Left lung (tissue), 10 donors: ENCODE measurements around the gene BUD23. TPM values are rescaled to one million over a fixed set of nuclear protein-coding genes. Genes with fewer than 3 reads are reported as not detected.

ENCODE experiments used
- ATAC-seq: fragments of 200-7000 bp; cut with Tn5 transposase; one replicate; pipeline ENCODE4 v1.9.1; 2020; ENCODE audit warnings: moderate library complexity
- DNase-seq, 4 donors: peaks; one replicate each; pipeline ENCODE4 v3.0.0-alpha.2; 2013 to 2020
- H3K27ac ChIP-seq, 2 donors: fragments of 200-600 bp; sonication (generic) in 1 of 2; one replicate each; pipeline versions ENCODE4 v1.5.0 to v1.8.0; 2020 to 2021
- H3K27me3 ChIP-seq, 2 donors: fragments of 200-600 bp; sonication (generic) in 1 of 2; one replicate each; pipeline versions ENCODE4 v1.5.0 to v1.8.0; 2020 to 2021
- H3K36me3 ChIP-seq, 2 donors: fragments of 200-600 bp; sonication (generic) in 1 of 2; one replicate each; pipeline versions ENCODE4 v1.5.0 to v1.8.0; 2020 to 2021
- H3K4me1 ChIP-seq, 2 donors: fragments of 200-600 bp; one replicate each; pipeline ENCODE4 v1.8.0; 2021
- H3K4me3 ChIP-seq, 2 donors: fragments of 200-600 bp; sonication (generic) in 1 of 2; one replicate each; pipeline versions ENCODE4 v1.5.0 to v1.8.0; 2020 to 2021; ENCODE audit warnings: mild to moderate bottlenecking in 1 of 2
- H3K9me3 ChIP-seq, 2 donors: fragments of 200-600 bp; sonication (generic) in 1 of 2; one replicate each; pipeline versions ENCODE4 v1.5.0 to v1.8.0; 2020 to 2021
- intact Hi-C, 2 donors: fragments of 100-400 bp; cut with DNase I; formaldehyde crosslinking; loops; one replicate each; pipeline versions ENCODE4 v1.11.2 to v1.14.2; 2022
- polyA plus RNA-seq, 6 donors: library from polyadenylated mRNA; unstranded; fragments of 120-200 nt; gene quantifications; one replicate each; pipeline ENCODE4 v1.2.1, GENCODE V29; 2013; ENCODE audit not compliant: insufficient read length in 6 of 6
- total RNA-seq, 2 donors: library from RNA; stranded (reverse); fragmentation: NEBNext Ultra II Directional; extraction: Animal tissue kit (Norgen Biotek cat#: 25700); gene quantifications; one replicate each; pipeline ENCODE4 v1.2.1, GENCODE V29; 2021
- TF ChIP-seq, protein P1 (sequence below), 2 donors: fragments of 200-600 bp; sonication (generic) in 1 of 2; IDR thresholded peaks; one replicate each; pipeline versions ENCODE4 v1.5.0 to v1.8.0; 2021; ENCODE audit warnings: antibody characterized with exemption in 2 of 2
- donor health status: DM: no; HTN: yes; CAD: no.
- donor health status: DM: no; HTN: no; CAD: no.

The BUD23 gene
- total and polyA plus RNA-seq, 8 donors: 44.6 to 95.0 (median 77.8) TPM

DNA sequence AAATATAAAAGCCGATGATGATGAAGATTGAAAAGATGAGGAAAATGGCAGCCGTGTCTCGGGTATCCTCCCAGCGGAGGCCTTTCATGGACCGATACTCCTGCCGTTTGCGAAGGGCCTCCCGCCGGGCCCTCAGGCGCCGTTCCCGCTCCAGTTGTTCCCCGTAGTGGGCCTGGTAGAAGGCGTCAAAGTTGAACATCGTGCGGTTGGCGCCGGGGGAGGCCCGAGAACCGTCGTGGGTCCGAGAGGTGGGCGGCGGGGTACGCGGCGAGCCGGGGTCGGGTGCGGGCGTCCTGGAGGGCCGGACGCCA is 697 bp upstream of the BUD23 start:
- peaks cover 21 to 36% of the 10 kb centered on the region in 2 donors for H3K4me1 ChIP-seq
- TF ChIP-seq, protein P1, sequence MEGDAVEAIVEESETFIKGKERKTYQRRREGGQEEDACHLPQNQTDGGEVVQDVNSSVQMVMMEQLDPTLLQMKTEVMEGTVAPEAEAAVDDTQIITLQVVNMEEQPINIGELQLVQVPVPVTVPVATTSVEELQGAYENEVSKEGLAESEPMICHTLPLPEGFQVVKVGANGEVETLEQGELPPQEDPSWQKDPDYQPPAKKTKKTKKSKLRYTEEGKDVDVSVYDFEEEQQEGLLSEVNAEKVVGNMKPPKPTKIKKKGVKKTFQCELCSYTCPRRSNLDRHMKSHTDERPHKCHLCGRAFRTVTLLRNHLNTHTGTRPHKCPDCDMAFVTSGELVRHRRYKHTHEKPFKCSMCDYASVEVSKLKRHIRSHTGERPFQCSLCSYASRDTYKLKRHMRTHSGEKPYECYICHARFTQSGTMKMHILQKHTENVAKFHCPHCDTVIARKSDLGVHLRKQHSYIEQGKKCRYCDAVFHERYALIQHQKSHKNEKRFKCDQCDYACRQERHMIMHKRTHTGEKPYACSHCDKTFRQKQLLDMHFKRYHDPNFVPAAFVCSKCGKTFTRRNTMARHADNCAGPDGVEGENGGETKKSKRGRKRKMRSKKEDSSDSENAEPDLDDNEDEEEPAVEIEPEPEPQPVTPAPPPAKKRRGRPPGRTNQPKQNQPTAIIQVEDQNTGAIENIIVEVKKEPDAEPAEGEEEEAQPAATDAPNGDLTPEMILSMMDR (IDR thresholded peaks at IDR 0.05): no peak
- H3K4me3 ChIP-seq: peak overlapping the region; percentile 86 to 99
- intact Hi-C loops: no loop called here
- H3K27ac ChIP-seq: peak overlapping the region; percentile 79 to 84
- peaks cover 0 to 23% of the 10 kb centered on the region in 2 donors for H3K36me3 ChIP-seq
- H3K9me3 ChIP-seq: no peaks in the 10 kb centered on the region
- ATAC-seq (peak; percentile 1), DNase-seq (peak in 1 of 4 donors; percentile 84)
- no peaks in the 10 kb centered on the region for H3K27me3 ChIP-seq

DNA sequence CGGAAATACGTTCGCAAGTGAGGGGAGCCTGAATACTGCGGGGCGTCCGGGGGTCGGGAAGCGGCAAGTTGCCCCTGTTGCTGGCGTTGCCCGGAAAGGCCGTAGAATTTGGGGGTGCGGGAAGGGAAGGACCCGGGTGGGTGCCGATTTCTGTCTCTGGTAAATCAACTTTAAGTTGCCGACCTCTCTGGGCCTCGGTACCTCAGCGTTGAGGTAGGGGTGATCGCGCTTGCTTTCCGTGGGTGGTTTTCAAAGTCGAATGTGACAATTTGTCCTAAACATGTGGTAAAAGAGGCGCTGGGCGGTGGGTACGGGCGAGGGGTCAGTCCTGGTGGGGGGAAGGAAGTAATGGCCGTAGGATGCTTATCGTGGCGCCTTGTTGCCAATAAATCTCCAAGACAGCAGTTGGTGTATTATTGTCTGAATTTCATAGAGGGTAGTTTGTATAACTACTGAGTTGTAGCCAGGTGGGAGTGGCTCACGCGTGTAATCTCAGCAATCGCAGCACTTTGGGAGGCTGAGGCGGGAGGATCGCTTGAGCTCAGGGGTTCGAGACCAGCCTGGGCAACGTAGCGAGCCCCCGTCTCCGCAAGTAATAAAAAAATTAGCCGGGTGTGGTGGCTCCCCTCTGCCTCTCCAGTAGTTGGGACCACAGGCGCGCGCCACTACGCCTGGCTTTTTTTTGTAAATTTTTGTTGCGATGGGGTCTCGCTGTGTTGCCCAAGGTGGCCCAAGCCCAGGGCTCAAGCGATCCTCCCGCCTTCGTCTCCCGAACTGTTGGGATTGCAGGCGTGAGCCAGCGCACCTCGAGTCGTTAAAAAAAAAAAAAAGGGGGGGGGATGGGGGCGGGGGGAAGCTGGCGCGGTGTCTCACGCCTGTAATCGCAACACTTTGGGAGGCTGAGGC is 644 bp downstream of the BUD23 start:
- DNase-seq (no peak), ATAC-seq (peak; percentile 1)
- intact Hi-C loops: no loop called here
- H3K9me3 ChIP-seq: no peaks in the 10 kb centered on the region
- H3K36me3 ChIP-seq: peaks cover 0 to 25% of the 10 kb centered on the region in 2 donors
- H3K4me1 ChIP-seq: peaks cover 21 to 36% of the 10 kb centered on the region in 2 donors
- peak overlapping the region; percentile 33 to 84 for H3K27ac ChIP-seq
- H3K27me3 ChIP-seq: no peaks in the 10 kb centered on the region
- peak overlapping the region; percentile 86 to 99 for H3K4me3 ChIP-seq
- TF ChIP-seq, protein P1 (IDR thresholded peaks at IDR 0.05): no peak

DNA sequence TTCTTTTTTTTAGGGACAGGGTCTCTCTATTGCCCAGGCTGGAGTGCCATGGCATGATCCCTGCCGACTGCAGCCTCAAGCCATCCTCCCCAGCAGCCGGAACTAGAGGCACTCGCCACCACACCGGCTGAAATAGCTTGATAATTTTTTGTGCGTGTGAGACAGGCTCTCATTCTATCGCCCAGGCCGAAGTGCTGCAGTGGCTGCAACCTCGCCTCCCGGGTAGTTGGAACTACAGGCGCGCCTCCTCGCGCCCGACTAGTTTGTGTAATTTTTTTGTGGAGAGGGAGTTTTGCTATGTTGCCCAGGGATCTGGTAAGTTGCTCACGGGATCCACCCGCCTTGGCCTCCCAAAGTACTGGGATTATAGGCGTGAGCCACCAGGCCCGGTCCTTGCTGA is 1.9 kb downstream of the BUD23 start:
- H3K9me3 ChIP-seq: no peaks in the 10 kb centered on the region
- intact Hi-C loops: no loop called here
- H3K27ac ChIP-seq: no peak overlapping the region
- H3K4me3 ChIP-seq: no peak overlapping the region
- DNase-seq (no peak), ATAC-seq (no peak)
- peaks cover 21 to 35% of the 10 kb centered on the region in 2 donors for H3K4me1 ChIP-seq
- peaks cover 0 to 38% of the 10 kb centered on the region in 2 donors for H3K36me3 ChIP-seq
- no peaks in the 10 kb centered on the region for H3K27me3 ChIP-seq
- TF ChIP-seq, protein P1 (IDR thresholded peaks at IDR 0.05): no peak

DNA sequence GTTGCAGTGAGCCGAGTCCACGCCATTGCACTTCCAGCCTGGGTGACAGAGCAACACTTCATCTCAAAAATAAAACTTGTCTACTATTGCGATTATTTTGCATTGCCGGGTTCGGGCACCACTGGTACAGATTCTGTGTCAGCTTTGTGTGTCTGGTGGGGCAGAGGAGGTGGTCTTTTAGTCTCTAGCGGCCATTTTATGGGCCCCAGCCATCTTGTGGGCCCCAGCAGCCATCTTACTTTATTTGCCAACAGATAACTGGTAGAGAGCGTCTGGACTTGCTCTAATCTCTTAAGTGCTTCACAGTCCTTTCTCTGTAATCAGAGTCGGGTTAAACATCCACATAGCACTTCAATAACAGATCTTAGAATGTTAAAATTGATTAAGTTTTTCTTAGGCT is 4.9 kb downstream of the BUD23 start:
- no peak for ATAC-seq
- Histone ChIP-seq H3K4me1 (peaks cover 5 to 13% of the 10 kb centered on the region in 2 donors), H3K36me3 (peaks cover 0 to 67% of the 10 kb centered on the region in 2 donors), H3K27ac (no peak overlapping the region), H3K9me3 (no peaks in the 10 kb centered on the region), H3K4me3 (no peak overlapping the region), H3K27me3 (no peaks in the 10 kb centered on the region)
- DNase-seq: no peak
- intact Hi-C loops: no loop called here
- TF ChIP-seq, protein P1 (IDR thresholded peaks at IDR 0.05): no peak

DNA sequence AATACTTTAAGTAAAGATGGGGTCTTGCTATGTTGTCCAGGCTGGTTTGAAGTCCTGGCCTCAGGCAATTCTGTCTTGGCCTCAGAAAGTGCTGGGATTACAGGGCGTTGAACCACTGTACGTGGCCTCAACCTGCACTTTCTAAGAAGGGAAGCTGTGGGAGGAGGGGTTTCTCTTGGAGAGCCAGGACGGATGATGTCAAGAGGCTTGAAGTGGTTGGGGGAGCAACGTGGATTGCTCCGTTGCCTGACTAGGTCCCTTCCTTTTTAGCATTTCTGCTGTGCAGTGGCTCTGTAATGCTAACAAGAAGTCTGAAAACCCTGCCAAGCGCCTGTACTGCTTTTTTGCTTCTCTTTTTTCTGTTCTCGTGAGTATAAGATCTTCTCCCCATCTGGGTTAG is 7.2 kb downstream of the BUD23 start:
- intact Hi-C loops: no loop called here
- ATAC-seq (no peak), DNase-seq (peak in 1 of 4 donors; percentile 55)
- no peak overlapping the region for H3K27ac ChIP-seq
- no peaks in the 10 kb centered on the region for H3K27me3 ChIP-seq
- H3K4me1 ChIP-seq: no peaks in the 10 kb centered on the region
- TF ChIP-seq, protein P1 (IDR thresholded peaks at IDR 0.05): no peak
- H3K9me3 ChIP-seq: no peaks in the 10 kb centered on the region
- H3K36me3 ChIP-seq: peaks cover 0 to 91% of the 10 kb centered on the region in 2 donors
- H3K4me3 ChIP-seq: no peak overlapping the region
